Hematopoietic multipotent progenitor cell treated with erythropoietin and hydrocortisone succinate and interleukin-3 and kit ligand, for 6 days (in vitro differentiated cells): ENCODE data around the gene TMEM9.

Experiments
- DNase-seq: peaks from one replicate; pipeline ENCODE4 v3.0.0-alpha.2; 2015

Gene TMEM9

GRCh38 chr1:201154389-201155165 is at the start of gene TMEM9:
TMEM9 (minus strand) TSS chr1:201154474; CDS start chr1:201153923, 551 bp downstream.
- peak; percentile 98 for DNase-seq

- no peak for DNase-seq
Observed at GRCh38 chr1:201198598-201198997, 44.3 kb upstream of the TMEM9 start.

GRCh38 chr1:201194046-201194445 is 39.8 kb upstream of the TMEM9 start:
- no peak for DNase-seq

GRCh38 chr1:201192261-201192788 is 38.1 kb upstream of the TMEM9 start:
- no peak for DNase-seq

- DNase-seq: no peak
Observed at GRCh38 chr1:201191653-201192260, 37.5 kb upstream of the TMEM9 start.

GRCh38 chr1:201190624-201191051 is 36.4 kb upstream of the TMEM9 start, which contains the start of gene IGFN1:
IGFN1 (plus strand) TSS chr1:201190824; CDS start chr1:201193294, 2,470 bp downstream.
- DNase-seq: no peak

- no peak for DNase-seq
Observed at GRCh38 chr1:201190005-201190404, 35.7 kb upstream of the TMEM9 start.

- DNase-seq: no peak
Observed at GRCh38 chr1:201189085-201189484, 34.8 kb upstream of the TMEM9 start.

GRCh38 chr1:201186192-201186591 is 31.9 kb upstream of the TMEM9 start:
- peak; percentile 18 for DNase-seq

- DNase-seq: no peak
Observed at GRCh38 chr1:201185527-201186128, 31.4 kb upstream of the TMEM9 start.

GRCh38 chr1:201185123-201185453 is 30.8 kb upstream of the TMEM9 start:
- no peak for DNase-seq

GRCh38 chr1:201184307-201185122 is 30.2 kb upstream of the TMEM9 start:
- peak; percentile 61 for DNase-seq

- no peak for DNase-seq
Observed at GRCh38 chr1:201183753-201184152, 29.5 kb upstream of the TMEM9 start.

- DNase-seq: no peak
Observed at GRCh38 chr1:201183209-201183608, 28.9 kb upstream of the TMEM9 start.

- no peak for DNase-seq
Observed at GRCh38 chr1:201181726-201182125, 27.5 kb upstream of the TMEM9 start.

- DNase-seq: no peak
Observed at GRCh38 chr1:201181323-201181722, 27.0 kb upstream of the TMEM9 start.

- no peak for DNase-seq
Observed at GRCh38 chr1:201180901-201181300, 26.6 kb upstream of the TMEM9 start.

GRCh38 chr1:201180141-201180540 is 25.9 kb upstream of the TMEM9 start:
- DNase-seq: no peak

GRCh38 chr1:201178718-201179117 is 24.4 kb upstream of the TMEM9 start:
- DNase-seq: no peak

- DNase-seq: no peak
Observed at GRCh38 chr1:201176940-201177339, 22.7 kb upstream of the TMEM9 start.

- no peak for DNase-seq
Observed at GRCh38 chr1:201175820-201176500, 21.7 kb upstream of the TMEM9 start.

GRCh38 chr1:201173736-201174135 is 19.5 kb upstream of the TMEM9 start:
- DNase-seq: no peak
